ENCODE measurements around the gene SIL1.

Gene SIL1

GRCh38 chr5:138953387-138954256 lies 244.5 kb downstream of the SIL1 start:
- peak; percentile 92 for DNase-seq

GRCh38 chr5:138952962-138953361 lies 245.2 kb downstream of the SIL1 start:
- peak; percentile 84 for DNase-seq

DNA sequence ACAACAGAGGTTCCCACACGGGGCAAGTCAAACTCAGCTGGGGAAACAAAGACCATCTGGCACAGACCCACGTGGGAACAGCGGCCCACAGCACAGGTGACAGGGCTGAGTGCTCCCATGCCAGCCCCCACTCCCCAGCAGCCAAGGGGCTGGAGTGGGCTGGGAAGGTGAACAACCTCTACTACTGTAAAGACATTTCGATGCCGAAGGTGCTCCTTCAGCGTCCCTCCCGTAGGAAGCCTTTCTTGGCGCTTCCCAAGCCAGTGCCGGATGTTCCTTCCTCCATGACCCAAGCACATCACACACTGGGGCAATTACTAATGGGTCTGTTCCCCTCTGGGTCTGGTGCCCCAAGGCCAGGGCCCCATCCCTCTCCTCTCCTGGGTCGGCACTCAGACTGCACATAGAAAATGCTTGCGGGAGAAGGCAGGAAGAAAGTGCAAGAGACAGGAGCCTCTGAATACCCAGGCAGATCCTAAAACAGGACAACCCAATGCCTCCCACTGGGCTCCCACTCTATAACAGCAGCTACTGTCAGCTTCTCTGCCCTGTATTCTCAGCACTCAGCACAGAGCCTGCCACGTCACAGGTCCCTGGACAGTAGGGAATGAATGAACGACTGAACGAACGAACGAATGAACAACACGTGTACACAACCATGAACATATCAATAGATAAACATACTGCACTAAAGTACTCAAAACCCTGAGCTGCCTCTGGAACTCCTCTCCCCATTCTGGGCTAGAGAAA lies 246.0 kb downstream of the SIL1 start:
- DNase-seq = peak; percentile 9

DNA sequence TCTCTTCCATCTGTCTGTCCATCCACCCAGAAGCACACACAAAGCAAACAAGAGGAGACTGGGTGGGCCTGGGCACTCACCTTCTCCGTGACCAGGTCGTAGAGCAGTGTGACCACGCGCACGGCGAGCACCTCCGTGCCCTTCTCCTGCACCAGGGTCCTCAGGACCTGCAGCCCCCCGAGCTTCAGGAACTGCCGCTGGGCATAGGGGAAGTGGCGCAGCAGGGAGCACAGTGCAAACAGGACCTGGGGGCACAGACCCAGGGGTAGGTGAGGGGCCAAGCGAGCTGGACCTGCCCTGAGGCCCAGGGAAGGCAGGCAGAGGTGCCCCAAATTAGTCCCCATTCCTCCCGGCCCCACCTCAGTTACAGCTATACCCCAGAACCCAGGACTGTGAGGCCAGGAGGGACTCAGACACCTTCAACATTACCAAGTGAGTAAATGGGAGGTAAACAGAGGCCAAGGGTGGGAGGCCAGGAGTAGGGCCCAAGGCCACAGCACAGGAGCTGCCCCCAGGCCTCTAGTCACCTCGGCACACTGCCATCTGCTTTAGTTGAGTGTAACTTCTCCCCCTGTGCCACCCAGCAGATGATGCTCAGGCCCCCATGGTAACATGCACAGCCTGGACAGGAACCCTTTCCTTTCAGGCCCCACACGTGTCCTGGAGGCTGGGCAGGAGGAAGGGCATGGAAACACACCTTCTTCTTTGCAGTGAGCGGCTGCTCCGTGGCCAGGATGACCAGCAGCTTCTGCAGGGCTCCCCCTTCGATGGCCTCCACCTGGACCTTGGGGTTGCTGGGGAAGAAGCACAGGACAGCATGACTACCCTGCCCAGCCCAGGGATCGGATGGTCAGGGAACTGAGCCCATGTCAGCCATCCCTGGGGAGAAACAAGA lies 246.8 kb downstream of the SIL1 start:
- DNase-seq = no peak

DNA sequence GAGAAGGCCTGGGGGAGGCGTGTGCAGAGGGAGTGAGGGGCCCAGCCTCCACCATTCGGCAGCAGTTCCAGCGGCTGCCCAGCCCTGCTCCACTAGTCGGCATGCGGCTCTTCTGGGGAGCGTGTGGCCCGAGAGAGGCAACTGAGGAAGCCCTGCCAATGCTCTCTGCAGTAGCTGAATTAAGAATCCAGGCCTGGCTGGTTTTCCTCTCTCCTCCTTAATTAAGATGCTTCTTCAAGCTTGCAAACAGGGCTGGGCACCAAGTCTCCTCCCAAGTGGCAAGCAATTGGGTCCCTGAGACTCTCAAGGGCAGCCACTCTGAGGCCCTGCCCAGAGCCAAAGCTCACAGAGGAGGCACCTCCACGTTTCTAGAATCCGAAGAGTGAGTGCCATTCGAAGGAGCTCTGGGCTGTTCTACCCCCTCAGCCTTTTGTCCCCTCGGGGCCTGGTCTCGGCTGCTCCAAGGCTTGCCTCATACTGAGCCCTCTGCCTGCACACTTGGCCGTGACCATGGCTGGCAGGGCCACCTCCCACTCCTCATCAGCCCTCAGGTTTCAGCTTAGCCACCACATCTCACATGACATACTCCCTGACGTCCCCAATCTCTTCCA lies 247.6 kb downstream of the SIL1 start:
- DNase-seq = no peak

GRCh38 chr5:138949988-138950387 lies 248.2 kb downstream of the SIL1 start:
- DNase-seq = no peak

- no peak for DNase-seq
Observed at GRCh38 chr5:138949223-138949574, 249.0 kb downstream of the SIL1 start.

- DNase-seq = no peak
Observed at GRCh38 chr5:138948471-138949222, 249.5 kb downstream of the SIL1 start.

- no peak for DNase-seq
Observed at GRCh38 chr5:138947780-138948179, 250.4 kb downstream of the SIL1 start.

GRCh38 chr5:138946831-138947560 lies 251.2 kb downstream of the SIL1 start:
- DNase-seq = no peak

DNA sequence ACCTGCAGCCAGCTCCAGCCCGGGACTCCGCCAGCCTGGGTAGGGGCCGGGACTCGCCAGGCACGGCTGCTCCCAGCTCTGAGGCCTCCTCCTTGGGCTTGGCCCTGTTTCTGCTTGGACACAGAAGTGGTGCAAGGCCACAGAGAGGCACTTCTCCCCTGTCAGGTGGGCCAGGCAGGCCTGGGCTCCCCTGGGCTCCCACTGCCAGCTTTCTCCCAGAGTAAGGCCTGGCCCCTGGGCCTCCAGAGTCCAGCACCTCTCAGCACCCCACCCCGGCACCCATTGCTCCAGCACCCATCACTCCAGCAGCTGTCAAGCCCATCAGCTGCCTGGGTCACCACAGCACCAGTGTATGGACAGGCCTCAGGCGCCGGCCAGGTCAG lies 251.9 kb downstream of the SIL1 start:
- DNase-seq = no peak

- no peak for DNase-seq
Observed at GRCh38 chr5:138945421-138946240, 252.5 kb downstream of the SIL1 start.

- DNase-seq = no peak
Observed at GRCh38 chr5:138944527-138945322, 253.4 kb downstream of the SIL1 start.

GRCh38 chr5:138943599-138944173 lies 254.5 kb downstream of the SIL1 start:
- DNase-seq = no peak

GRCh38 chr5:138942861-138943260 lies 255.3 kb downstream of the SIL1 start:
- no peak for DNase-seq

- no peak for DNase-seq
Observed at GRCh38 chr5:138942066-138942465, 256.1 kb downstream of the SIL1 start.

DNA sequence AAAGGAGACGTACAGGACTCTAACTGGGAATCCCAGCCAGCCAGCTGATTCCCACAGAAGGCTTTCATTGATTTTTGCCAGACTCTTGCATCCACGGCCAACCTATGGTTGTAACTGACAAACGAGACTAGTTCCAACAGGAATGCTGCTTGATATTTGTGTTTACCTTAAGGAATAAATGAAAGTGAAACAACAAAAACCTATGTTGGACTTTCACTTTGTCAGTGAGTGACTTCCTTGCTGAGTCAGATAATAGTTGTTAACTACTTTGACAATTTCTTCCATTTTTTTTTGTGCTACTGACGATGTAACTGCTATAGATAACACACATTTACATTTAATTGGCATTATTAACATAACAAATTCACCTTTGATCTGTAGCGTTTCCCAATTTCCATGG lies 259.6 kb downstream of the SIL1 start:
- no peak for DNase-seq

DNA sequence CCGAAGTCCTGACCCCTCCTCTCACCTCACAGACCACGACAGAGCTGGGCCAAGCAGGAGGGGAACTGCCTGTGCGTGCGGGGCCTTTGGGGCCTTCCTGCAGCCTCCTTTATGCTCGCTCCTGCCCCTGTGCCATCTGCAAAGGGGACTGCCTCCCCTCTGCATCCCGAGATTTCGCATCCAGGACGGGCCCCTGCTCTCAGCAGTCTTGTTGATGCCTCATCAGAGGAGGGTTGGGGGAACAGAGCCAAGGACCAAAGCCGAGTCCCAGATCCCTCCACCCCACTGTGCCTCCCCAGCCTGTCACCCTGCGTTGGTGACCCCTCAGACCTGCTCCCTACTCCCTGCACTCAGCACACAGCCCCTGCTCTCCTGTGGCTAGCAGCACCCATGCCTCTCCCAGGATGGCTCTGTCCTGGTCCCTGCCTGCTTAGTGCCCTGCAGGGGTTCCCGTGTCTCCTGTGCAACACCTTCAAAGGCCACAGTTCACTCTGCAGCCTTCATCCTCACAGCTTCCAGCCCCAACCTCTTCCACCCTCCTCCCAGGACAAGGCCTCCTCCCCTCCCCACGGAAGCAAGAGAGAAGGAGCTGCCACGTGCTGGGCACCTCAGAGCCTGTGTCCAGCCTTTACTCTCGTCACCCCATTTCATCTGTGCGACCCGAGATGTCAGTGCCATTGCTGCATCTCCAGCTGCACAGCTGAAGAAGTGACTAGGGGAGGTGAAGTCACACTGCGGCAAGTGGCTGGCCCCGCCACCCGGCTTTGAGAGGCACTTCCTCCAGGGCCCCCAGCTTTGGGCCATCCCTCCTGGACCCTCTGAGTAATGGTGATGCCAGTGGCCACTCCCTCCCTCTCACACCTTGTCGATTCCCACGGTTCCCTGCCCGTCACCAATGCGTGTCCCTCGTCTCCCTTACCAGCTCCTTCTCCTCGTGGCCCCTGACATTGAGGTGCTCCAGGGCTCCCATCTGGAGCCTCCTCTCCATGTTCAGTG lies 260.5 kb downstream of the SIL1 start:
- no peak for DNase-seq
